NCI-H82 treated with DMSO at 0.1 percent for 48 hours (cell line): ENCODE data around the gene MIA.
"Not testable (repeated sequence)": the region's sequence is repeated elsewhere in the genome, so short reads cannot be mapped to it uniquely, and the experiment has no call there.

Experiments used
- DNase-seq: peaks from one replicate; lab custom pipeline; 2025; ENCODE audit not compliant: unreplicated experiment; lab: John Stamatoyannopoulos, UW

Gene MIA

DNA sequence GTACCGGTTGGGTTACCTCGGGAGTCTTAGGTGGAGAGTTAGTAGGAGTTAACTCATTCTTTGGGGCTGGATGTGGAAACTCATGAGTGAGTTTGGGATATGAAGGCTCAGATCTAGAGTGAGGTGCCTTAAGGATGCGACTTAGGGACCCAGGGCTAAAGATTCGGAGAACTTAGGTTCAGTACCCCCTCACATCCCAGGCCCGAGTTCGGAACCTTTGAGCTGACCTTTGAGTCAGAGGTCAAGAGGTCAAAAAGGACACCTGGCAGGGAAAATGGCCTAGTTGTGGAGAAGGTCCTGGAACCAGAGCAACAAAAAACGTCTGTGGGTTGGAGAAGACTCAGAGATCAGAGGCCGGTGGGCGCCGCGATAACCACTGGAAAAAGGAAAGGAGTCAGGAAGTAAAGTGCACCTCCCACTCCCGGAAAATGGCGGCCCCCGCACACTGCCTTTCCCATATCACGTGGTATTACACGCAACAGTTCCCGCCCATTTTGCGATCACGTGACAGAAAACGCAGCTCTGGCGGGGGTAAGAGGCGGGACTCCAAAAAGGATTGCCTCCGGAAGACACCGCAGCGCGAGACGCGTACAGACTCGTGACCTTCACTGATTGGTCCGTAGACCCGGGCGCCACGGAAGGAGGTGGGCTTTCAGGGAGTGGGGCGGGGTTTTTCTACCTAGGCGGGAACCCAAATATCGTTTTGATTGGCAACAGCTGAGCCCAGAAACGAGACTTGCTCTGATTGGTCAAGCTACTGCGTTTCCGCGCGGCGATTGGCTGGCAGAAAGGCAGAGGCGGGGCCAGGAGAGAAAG is 25.1 kb upstream of the MIA start, which contains the start of gene ACTMAP:
ACTMAP (minus strand) TSS at position 420 of the 816 bp plus-strand sequence. CDS start 674 bp downstream, outside the sequence.
- DNase-seq, result peak; percentile 100

GRCh38 chr19:40750874-40751537 is 24.3 kb upstream of the MIA start, which contains the start of gene SNRPA:
Gene SNRPA, plus strand, starts transcription at chr19:40751203. Its CDS starts 206 bp downstream, at chr19:40751409.
- peak; percentile 96 for DNase-seq

GRCh38 chr19:40752257-40752781 is 23.0 kb upstream of the MIA start:
- no peak for DNase-seq

DNA sequence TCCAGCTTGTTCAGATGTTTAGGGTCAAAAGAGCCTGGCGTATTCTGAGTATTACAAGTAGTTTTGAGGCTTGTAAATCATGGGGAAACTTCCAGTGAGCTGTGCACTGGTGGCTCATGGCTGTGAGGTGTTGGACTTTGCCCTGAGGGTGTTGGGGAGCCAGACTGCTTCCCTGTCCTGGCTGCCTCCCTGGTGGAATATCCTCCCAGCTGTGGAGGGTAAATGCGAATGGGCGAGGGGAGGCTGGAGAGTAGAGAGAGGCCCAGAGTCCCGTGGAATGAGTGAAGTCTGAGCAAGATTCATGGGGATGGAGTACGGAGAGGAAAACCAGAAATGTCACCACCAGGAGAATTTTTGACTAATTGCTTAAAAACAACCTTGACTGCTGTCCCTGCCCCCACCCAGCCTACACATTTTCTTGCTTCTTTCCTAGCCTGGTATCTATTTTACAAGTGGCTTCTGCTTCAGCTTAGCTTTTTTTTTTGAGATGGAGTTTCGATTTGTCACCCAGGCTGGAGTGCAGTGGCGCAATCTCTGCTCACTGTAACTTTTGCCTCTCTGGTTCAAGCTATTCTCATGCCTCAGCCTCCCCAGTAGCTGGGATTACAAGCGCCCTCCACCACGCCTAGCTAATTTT is 20.6 kb upstream of the MIA start:
- DNase-seq, result no peak

DNA sequence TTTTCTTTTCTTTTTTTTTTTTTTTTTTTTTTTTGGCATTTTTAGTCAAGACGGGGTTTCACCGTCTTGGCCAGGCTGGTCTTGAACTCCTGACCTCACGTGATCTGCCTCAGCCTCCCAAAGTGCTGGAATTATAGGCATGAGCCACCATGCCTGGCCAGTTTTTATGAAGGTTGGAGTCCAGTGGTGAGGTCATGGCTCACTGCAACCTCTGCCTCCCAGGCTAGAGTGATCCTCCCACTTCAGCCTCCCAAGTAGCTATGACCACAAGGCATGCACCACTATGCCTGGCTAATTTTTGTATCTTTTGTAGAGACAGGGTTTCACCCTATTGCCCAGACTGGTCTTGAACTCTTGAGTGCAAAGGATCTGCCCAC is 20.1 kb upstream of the MIA start:
- no peak for DNase-seq

GRCh38 chr19:40755791-40756190 is 19.5 kb upstream of the MIA start:
- DNase-seq, result no peak

- no peak for DNase-seq
Observed at GRCh38 chr19:40756502-40757110, 18.7 kb upstream of the MIA start.

DNA sequence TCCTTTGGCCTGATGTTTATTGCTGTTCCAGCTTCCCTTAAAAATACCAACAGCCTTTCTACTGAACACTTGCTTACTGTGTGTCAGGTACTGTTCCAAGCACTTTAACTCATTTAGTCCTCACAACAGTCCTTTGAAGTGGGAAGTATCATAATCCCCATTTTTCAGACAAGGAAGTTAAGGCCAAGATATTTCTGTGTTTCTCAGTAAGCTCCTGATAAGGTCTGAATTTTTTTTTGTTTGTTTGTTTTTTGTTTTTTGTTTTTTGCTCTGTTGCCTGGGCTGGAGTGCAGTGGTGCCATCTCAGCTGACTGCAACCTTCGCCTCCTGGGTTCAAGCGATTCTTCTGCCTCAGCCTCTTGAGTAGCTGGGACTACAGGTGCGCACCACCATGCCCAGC is 16.8 kb upstream of the MIA start:
- no peak for DNase-seq

DNA sequence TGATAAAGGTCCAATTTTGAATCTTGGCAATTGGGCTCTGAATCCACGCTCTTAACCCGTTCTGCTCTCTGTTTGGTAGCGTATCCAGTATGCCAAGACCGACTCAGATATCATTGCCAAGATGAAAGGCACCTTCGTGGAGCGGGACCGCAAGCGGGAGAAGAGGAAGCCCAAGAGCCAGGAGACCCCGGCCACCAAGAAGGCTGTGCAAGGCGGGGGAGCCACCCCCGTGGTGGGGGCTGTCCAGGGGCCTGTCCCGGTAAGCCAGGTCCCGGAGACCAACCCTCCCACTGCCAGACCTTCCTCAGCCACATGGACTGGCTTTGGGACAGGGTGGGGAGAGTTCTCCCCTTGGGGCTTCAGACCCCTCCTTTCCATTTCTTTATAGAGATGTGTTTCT is 16.0 kb upstream of the MIA start:
- no peak for DNase-seq

DNA sequence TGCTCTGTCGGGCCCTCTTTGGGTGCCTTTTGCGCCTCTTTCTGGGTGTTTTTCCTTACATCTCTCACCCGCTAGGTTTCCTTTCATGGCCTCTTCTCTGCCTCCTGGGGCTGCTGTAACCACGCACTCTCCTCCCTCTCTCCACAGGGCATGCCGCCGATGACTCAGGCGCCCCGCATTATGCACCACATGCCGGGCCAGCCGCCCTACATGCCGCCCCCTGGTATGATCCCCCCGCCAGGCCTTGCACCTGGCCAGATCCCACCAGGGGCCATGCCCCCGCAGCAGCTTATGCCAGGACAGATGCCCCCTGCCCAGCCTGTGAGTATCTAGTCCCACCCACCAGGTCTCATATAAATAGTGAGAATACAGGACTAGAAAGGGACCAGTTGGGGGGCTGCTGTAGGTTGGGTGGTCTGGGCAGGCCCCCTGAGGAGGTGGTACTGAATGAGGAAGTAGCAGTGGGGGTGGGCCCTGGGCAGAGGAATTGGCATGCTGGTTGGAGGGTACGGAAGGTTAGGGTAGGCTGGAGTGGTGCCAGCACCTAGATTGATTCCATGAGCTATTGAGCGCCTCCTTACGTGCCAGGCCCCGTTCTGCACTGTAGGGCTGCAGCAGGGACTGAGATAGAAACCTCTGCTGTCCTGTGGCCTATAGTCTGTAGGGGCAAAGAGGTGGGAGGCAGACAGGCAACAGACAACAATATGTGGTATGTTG is 12.4 kb upstream of the MIA start:
- no peak for DNase-seq

DNA sequence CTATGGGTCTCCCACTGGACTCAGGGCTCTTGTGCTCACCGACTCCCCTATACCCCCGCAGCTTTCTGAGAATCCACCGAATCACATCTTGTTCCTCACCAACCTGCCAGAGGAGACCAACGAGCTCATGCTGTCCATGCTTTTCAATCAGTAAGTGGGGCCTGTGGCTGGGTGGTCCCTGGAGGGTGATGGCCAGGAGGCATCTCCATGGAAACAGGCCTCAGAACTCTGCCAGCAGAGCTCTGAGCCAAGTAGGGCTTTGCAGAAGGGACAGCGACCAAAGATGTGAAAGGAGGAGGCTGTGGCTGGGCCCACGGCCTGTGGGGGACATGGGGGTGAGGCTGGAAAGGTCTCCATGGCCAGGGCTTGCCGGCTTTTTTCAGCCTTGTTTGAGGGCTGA is 11.8 kb upstream of the MIA start:
- DNase-seq, result no peak

DNA sequence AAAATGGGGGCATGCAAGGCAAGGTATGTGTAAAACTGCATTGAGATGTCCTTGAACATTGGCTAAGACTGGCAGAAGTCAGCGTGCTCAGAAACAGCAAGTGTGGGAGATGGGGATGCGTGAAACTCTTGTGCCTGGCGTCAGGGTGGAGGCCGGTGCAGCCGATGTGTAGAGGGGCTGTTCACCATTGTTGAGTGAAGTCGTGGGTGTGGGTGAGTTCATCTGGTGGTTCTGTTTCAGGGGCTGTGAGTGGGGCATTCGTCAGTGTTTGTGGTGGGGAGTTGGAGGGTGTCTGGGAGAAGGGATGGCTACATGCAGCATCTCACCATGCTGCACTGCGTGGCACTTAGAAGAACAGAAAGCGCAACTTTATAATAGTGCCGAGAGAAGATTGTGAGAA is 11.4 kb upstream of the MIA start:
- DNase-seq, result no peak

GRCh38 chr19:40766385-40766784 is 8.9 kb upstream of the MIA start:
- DNase-seq, result not testable (repeated sequence)

DNA sequence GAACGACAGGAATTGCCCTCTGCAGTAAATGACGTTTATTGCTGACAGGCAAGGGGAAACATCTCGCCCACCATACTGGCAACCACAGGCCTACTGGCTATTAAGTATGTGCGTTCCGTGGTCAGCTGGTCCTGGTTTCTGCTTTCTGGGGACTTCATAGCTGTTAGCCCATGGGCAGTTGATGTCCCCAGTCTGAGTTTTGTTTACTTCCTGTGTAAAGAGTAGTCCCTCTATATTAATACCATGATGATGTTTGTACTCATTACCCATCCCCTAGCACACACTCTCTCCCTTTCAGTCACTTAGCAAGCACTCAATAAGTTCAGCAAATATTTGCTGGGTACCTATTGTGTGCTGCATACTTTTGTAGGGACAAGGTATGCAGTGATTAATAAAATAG is 6.5 kb upstream of the MIA start:
- no peak for DNase-seq

- DNase-seq, result not testable (repeated sequence)
Observed at GRCh38 chr19:40771101-40771862, 4.0 kb upstream of the MIA start.

- DNase-seq, result no peak
Observed at GRCh38 chr19:40775632-40776022, 306 bp downstream of the MIA start.

- DNase-seq, result no peak
Observed at GRCh38 chr19:40776364-40776763, 1.0 kb downstream of the MIA start.

DNA sequence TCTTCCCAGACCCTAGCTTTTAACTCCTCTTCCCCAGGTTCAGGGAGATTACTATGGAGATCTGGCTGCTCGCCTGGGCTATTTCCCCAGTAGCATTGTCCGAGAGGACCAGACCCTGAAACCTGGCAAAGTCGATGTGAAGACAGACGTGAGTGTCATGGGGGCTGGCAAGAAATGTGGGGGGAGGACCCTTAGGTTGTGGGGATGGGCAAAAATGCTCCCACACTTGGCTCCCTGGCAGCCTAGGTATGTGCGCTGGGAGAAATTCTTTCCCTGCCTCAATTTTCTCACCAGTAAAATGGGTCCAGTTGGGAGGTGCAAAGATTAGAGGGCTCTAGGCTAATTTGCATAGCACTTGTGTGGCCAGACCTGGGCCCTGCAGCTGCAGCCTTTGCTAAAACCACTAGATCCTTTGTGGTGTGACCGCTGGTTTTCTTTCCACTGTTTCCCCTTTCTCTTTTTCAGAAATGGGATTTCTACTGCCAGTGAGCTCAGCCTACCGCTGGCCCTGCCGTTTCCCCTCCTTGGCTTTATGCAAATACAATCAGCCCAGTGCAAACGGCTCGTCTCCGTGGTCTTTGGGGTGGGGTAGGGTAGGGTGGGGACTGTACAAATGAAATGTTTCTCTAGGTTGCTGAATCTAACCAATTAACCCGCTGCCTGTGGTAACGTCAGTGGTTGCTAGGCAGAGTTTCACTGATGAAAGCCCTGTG is 1.8 kb downstream of the MIA start:
- peak; percentile 90 for DNase-seq

DNA sequence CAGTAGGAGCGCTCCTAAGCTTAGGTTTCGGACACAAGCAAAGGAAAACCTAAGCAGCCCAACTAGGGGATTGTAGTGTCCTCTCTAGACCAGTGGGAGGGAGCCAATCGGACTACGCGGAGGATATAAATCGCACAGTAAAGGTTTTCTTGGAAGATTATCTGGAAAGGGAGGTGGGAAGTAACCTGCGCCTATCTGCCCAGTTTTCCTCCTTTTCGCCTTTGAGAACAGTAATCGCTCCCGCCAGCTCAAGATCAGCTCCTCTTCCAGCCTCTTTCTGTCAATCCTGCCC is 2.3 kb downstream of the MIA start:
- no peak for DNase-seq
